ENCODE results near the gene CXCL13. TPM values are rescaled to one million over a fixed set of nuclear protein-coding genes. Genes with fewer than 3 reads are reported as not detected.

Gene CXCL13
- total and polyA plus RNA-seq, 2 of the 8 experiments (the other 6 are each of a cell fraction or from before 2014, with no cell fraction given): not detected

DNA sequence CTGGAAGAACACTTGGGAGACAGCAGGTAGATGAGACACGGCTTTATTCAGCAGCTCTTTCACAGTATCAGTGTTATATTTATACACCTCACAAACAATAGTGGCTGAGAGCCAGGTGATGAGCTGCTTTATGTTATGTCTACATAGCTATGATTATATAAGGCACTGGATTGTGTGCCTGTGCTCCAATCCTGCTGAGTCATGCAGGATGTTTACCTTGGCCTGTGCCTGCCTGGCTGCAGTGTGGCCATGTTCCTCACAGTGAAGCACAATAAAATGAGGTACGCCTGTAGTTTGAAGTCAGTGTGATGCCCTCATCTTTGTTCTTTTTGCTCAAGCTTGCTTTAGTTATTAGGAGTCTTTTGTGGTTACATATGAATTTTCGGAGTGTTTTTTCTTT lies 31.3 kb downstream of the CXCL13 start:
- Histone ChIP-seq H2BK12ac (ENCODE audit: low read depth, low read length) (no peak overlapping the region), H3K4ac (replicated peaks; ENCODE audit: insufficient read length, low read depth, low read length) (no peak overlapping the region), H3K9me3 (ENCODE audit: insufficient read depth in 2 of 2, low read depth in 1 of 2, low read length in 1 of 2) (no peaks in the 10 kb centered on the region; a peak in 1 of 4 replicates), H2AK5ac (ENCODE audit: low read depth, low read length) (no peak overlapping the region), H3K9ac (replicated peaks in 1 of 4; ENCODE audit: extremely low read depth in 1 of 4, low read depth in 3 of 4, low read length in 3 of 4) (no peak overlapping the region), H3K4me1 (replicated peaks in 1 of 4; ENCODE audit: control insufficient read depth in 3 of 4, insufficient read depth in 4 of 4, low read length in 3 of 4) (no peaks in the 10 kb centered on the region), H4K8ac (ENCODE audit: extremely low read depth, insufficient read depth, low read length) (peak overlapping the region; percentile 78; the same call in 1 of the 2 replicates), H2AFZ (ENCODE audit: low read length) (no peak overlapping the region), H4K20me1 (replicated peaks in 1 of 2; ENCODE audit: control insufficient read depth in 1 of 2, insufficient read depth in 2 of 2, low read length in 2 of 2) (no peaks in the 10 kb centered on the region), H2BK20ac (ENCODE audit: low read length) (no peak overlapping the region), H3K4me2 (ENCODE audit: insufficient read depth in 1 of 2, low read depth in 2 of 2, low read length in 2 of 2) (no peak overlapping the region), H3K56ac (replicated peaks; ENCODE audit: insufficient read length, low read depth, low read length) (no peak overlapping the region), H2BK5ac (ENCODE audit: low read depth, low read length) (no peak overlapping the region), H3K23me2 (ENCODE audit: low read depth, low read length) (no peaks in the 10 kb centered on the region), H3K36me3 (ENCODE audit: control insufficient read depth in 2 of 4, insufficient read depth in 4 of 4, low read length in 3 of 4) (no peaks in the 10 kb centered on the region; a peak in 1 of 8 replicates), H4K5ac (ENCODE audit: insufficient read length, low read depth, low read length) (no peak overlapping the region), H3K27ac (ENCODE audit: low read depth, low read length) (no peak overlapping the region), H3K23ac (ENCODE audit: insufficient read length) (no peak overlapping the region), H3K27me3 (replicated peaks in 1 of 4; ENCODE audit: control insufficient read depth in 3 of 4, extremely low read depth in 1 of 4, insufficient read depth in 3 of 4, low read length in 3 of 4) (no peaks in the 10 kb centered on the region), H3K79me2 (ENCODE audit: control insufficient read depth in 1 of 2, insufficient read depth in 2 of 2, low read length in 2 of 2) (no peaks in the 10 kb centered on the region), H3K18ac (ENCODE audit: extremely low read depth, low read length) (no peak overlapping the region), H2BK15ac (ENCODE audit: low read length) (no peak overlapping the region), H3K79me1 (ENCODE audit: low read depth, low read length) (no peaks in the 10 kb centered on the region), H3K4me3 (ENCODE audit: extremely low read depth in 1 of 4, insufficient read depth in 2 of 4, low read depth in 3 of 4, low read length in 4 of 4) (no peak overlapping the region), H2BK120ac (replicated peaks; ENCODE audit: low read depth, low read length) (no peak overlapping the region), H3K14ac (ENCODE audit: insufficient read length) (no peak overlapping the region), H4K91ac (replicated peaks; ENCODE audit: insufficient read length, low read length) (no peak overlapping the region)
- WGBS, 2 experiments (ENCODE audit: extremely low coverage in 1 of 2, insufficient coverage in 1 of 2, insufficient read length in 1 of 2, insufficient replicate concordance in 2 of 2, low coverage in 1 of 2, low lambda C conversion rate in 2 of 2, missing lambda C conversion rate in 1 of 2): 92% methylated on average over 3 of the region's 3 CpGs; no CpG with 5 or more reads in 1 of the 2 experiments
- CTCF ChIA-PET (ENCODE audit: partially characterized antibody): interaction anchor here (0.6 to 1.7 kb wide), 2 partner anchors 8 to 175 kb away, joined by 4 to 5 read pairs; no protein-coding TSS in a partner anchor
- POLR2A ChIA-PET (ENCODE audit: partially characterized antibody): no interaction called here
- no peak for FAIRE-seq
- TF ChIP-seq NRF1 (IDR thresholded peaks at IDR 0.05; ENCODE audit: low read depth, low read length) (no peak), HDAC6 (IDR thresholded peaks at IDR 0.05; ENCODE audit: low read depth, low read length) (no peak), CREB1 (IDR thresholded peaks at IDR 0.05) (no peak), RFX5 (IDR thresholded peaks at IDR 0.05; ENCODE audit: borderline replicate concordance, low read depth, low read length) (no peak)
- DNase-seq (ENCODE audit: low read depth in 1 of 2, low spot score in 2 of 2): no peak

All from H1 (cell line).